AG08395 (cell line): ENCODE data around the gene SYT12.
A peak's percentile ranks its signal among the peaks of the same experiment; 100 is the strongest.

Experiments
- DNase-seq: peaks from one replicate; pipeline ENCODE4 v3.0.0; 2012; ENCODE audit warnings: mixed read lengths, low spot score

The SYT12 gene

DNA sequence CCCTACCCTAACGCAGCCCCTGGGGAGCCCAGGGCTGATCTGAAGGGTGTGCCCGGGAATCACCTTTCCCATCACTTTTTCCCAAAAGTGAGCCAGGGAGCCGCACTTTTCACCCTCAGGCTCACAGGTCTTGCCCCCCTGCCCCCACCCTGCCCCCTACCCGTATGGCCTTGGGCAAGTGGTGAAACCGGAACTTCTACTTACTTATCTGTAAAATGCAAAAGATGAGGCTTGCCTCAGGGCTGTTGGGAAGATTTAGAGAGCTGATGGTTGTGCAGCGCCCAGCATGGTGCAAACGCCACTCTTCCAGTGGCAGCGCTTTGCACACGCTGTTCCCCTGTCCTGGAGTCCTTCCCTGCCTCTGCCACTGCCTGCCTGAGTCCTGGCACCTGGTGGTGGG is 8.0 kb downstream of the SYT12 start:
- no peak for DNase-seq

DNA sequence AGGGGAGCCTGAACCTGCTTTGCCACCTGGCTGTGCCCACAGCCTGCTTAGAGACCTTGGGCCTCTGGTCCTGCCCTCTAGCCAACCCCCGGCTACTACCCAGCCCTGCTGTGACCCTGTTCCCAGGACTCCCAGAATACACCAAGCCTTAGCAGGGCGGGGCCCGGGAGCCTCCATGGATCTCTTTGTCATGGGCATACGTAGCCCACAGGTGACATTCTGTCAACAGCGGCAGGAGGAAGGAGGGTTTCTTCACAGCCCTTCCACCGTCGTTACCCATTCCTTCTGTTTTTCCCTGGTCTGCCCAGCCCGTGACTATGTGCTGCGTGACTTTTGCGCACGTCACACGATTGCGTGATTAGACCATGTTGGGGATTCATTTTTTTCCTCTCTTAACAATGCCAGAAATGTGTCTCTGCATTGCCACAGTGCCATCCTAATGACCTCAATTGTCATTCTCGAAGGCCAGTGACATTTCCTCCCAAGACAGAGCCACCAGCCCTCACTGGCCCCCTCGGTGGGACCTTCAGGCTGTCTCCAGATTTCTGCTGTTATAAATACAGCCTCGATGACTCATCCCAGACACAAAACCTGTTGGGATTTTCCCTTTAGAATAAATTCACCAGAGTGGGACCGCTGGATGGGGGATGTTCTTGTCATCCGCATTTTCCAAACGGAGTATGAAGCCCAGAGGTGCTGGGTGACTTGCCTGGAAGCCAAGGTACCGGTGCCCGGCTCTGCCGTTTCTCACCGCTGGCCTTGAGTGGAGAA is 9.0 kb downstream of the SYT12 start:
- no peak for DNase-seq

DNA sequence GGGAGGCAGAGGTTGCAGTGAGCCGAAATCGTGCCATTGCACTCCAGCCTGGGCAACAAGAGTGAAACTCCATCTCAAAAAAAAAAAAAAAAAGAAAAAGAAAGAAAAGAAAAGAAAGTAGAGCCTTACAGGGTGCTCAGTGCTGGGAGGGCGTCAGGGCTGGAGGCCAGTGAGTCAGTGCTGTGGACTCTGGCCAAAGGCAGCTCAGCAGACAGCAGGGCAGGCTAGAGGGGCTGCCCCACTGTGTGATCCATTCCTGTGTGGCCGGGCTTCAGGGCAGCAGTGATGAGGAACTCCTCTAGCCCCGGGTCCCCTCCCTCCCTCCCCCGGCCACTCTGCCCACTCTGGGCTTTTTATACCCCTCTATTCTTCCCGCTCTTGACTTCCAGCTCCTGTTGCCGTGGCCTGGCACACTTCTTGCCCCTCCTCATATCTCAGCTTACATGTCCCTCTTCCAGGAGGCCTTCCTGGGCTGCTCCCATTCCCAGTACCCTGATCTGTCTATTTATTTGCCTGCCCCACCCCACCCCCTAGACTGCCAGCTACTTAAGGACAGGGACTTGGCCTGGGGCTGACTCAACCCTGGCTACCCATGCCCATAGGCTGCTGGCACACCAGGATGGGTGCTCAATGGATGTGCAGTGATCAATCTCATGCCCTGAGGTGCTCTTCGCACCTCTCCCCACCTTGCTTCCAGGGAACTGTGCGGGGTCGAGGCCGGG is 10.1 kb downstream of the SYT12 start:
- DNase-seq: peak; percentile 88

DNA sequence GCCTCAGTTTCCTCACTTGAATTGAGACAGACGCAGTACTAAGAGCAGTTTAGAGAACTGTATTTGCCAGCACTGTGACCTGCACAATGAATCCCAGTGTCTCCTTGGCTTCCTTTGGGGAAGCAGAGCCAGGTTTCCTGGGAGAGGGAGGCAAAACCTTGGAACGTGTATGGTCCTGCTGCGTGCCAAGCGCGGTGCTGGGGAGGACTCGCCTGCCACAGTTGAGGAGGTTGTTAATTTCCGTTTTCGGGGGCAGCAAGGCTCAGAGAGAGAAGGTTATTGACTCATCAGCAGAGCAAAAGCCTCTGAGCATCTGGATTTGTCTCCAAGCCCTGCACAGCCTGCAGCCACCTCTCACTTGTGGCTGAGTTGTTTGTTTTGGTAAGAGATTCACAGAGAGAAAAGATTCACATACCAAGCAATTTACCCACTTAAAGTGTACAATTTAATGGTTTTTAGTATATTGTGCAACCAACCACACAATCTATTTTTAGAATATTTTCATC is 10.8 kb downstream of the SYT12 start:
- peak; percentile 92 for DNase-seq

DNA sequence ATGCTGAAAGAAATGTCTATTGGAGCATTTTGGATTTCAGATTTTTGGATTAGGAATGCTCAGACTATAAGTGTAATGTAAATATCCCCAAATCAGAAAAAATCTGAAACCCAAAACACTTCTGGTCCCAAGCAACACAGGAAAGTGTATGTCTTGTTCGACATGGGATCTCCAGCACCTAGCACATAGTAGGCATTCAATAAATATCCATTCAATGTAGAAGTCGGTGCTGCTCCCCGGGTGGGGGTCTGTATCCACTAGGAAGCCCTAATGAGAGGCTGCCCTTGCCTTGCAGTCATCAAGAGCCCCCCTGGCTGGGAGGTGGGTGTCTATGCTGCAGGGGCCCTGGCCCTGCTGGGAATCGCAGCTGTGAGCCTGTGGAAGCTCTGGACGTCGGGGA is 11.4 kb downstream of the SYT12 start:
- no peak for DNase-seq

DNA sequence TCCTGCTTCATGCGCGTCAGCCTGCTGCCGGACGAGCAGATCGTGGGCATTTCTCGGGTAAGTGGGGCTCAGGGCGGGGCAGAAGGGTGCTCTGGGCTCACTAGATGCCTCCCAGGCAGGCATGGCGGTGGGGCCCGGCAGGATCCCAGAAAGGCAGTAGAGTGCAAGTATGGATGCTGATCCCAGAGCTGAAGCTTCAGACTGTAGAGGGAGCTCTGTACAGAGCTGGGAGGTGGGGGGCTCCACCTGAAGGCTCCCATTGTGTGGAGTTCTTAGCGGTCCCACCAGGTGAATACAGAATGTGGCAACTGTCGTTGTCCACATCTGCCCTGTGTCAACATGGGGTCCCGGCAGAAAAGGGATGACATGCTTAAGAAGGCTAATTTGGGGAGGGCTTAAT is 17.2 kb downstream of the SYT12 start:
- no peak for DNase-seq

DNA sequence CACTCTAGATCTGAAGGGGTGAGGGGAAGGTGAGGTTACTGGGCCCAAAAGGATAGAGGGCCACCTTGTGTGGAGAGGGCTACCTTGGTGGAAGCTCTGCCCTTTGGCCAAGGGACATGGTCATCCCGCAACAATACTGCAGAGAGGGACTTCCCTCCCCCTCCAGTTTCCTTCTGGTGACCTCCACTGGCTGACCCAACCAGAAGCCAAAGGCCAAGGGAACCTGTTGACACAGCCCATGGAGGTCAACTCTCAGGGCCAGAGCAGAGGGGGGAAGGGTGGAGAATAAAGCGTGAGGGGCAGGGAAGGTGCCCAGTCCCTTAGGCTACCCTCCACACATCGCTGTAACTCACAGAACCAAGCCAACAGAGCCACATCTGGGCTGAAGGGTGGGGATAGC is 18.7 kb downstream of the SYT12 start:
- no peak for DNase-seq

DNA sequence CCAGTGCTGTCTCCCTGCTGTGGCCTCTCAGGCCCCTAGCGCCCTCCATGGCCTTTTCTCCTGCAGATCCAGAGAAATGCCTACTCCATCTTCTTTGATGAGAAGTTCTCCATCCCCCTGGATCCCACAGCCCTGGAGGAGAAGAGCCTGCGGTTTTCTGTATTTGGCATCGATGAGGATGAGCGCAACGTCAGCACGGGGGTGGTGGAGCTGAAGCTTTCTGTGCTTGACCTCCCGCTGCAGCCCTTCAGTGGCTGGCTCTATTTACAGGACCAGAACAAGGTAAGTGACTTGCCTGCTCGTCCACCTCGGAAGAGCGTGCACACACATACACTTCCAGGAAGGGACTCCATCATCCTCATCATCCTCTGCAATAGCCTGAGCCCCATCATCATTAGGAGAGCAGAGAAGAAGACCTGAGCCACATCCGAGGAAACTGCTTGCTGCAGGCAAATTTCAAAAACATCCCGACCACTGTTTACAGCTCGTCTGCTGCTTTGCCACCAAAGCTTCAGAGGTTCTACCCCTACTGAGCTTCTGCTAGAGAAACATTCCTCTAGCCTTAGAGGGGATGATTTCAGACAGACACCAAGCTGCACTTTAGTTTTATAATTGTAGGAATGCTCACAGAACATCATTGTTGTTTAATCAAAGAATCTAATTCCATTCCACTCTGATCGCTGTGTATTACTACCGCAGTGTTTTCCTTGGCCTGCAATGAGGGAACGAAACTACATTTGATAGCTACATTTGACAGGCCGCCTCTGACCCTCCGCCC is 20.8 kb downstream of the SYT12 start:
- no peak for DNase-seq

DNA sequence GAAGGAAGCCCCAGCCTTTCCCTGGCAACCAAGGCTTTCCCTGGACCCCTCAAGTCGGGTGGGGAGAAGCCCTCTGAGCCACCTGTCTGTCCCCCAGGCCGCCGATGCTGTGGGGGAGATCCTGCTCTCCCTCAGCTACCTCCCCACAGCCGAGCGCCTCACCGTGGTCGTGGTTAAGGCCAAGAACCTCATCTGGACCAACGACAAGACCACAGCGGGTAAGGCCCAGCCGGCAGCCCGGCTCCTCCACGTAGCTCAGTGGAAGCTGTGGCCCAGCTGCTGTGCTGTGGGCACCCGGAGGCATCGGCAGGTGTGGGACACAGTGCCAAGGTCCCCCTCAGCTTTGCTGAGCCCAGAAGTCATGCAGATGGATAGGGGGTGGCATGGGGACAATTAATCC is 21.6 kb downstream of the SYT12 start:
- DNase-seq: no peak

DNA sequence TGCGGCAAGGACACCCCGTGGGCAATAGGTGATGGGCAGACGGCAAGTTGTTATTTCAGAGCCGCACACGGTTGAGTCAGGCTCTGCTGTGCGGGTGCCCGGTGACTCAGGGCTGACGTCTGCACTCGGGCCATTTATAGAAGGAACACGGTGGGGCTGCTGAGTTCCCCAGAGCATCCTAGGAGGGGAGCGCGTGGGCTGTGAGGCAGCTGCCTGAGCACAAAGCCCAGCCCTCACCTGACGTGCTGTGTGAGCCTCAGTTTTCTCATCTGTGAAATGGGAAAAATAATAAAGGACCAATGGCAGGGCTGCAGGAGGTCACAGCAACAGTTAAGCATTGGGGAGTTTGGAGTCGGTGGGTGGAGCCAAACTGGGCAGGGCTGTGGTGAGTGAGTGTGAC is 22.4 kb downstream of the SYT12 start:
- peak; percentile 79 for DNase-seq

DNA sequence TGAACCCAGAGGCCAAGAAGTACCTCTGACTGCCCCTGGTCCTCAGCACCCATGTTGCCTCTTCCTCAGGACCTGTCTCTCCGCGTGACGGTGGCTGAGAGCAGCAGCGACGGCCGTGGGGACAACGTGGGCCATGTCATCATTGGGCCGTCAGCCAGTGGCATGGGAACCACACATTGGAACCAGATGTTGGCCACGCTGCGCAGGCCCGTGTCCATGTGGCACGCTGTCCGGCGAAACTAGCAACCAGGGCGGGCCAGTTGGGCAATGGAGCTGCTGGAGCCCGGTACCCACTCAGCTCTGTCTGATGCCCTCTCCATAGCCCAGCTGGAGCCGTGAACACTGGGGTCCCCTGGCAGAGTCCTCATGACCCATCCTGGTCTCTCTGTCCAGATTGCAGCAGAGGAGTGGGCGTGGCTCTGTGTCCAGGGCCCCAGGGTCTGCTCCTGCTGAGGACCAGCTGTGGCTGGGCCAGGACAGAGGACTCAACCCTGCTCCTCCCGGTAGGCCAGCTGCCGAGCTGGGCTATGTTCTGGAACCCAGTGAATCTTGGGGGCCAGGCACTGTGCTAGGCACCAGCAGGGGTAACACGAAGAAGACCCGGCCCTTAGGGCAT is 25.7 kb downstream of the SYT12 start:
- DNase-seq: peak; percentile 77

DNA sequence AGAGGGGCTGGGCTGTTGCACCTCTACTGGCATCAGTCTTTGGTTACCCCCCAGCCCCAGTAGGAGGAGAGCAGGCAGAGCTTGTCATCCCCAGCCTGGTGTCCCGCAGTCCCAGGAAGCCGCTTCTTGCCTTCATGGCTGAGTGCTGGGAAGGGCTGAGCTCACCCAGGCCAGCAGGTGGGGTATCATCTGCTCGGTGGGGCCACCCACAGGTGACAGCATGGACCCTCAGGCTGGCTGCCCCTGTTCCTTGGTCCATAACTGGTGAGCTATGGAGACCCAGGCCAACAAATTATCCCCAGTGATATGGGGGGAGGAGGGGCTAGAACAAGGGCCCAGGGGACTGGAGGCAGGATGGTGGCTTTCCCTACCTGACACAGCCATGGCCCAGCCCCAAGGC is 27.2 kb downstream of the SYT12 start:
- DNase-seq: no peak

DNA sequence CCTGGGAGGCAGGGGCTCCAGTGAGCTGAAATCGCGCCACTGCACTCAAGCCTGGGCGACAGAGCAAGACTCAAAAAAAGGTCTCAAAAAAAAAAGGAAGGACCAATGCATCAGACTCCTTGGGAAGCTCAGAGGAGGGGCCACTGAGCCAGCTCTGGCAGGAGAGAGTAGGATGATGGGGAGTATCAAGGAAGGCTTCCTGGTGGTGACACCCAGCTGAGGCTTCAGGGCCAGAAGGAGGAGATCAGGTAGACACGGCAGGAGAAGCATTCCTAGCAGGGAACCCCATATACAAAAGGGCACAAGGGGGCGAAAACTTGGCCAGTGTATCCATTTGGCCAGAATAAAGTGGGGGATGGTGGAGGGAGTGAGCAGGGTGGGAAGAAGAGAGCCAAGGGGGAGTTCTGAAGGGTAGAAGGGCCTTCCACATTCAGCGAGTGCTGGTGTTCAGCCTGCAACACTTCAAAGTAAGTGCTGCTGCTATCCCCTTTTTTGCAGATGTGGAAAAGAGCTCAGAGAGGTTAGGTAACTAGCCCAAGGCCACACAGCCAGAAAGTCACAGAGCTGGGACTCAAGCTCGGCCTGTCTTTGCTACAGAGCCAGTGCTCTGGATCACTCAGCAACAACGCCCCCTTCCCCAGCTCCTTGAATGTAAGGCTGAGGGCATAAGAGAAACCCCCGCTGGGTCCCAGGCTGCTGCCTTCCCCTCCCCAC is 28.4 kb downstream of the SYT12 start:
- no peak for DNase-seq

DNA sequence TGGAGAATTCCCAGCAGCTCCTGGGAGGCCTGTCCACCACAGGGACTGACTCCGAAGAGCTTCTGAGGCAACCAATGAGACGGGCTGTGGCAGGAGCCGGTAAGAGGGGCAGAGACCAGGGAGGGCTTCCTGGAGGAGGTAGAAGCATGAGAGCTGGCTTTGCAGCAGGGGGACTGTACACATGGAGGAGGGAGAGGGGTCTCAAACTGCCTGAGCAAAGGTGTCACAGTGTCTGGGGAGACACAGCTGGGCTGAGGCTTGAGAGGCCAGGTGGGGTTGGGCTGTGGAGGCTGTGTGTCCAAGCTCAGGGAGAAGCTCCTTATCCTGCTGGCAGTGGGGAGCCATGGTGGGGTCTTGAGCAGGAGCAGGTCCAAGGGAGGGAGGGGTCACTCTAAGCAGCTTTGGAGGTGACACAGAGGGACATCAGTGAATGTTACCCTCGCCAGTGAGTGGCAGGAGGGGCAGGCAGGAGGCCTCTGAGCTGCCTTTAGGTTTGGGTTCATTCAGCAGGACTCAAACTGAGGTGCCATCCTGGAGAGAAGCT is 29.1 kb downstream of the SYT12 start:
- no peak for DNase-seq

DNA sequence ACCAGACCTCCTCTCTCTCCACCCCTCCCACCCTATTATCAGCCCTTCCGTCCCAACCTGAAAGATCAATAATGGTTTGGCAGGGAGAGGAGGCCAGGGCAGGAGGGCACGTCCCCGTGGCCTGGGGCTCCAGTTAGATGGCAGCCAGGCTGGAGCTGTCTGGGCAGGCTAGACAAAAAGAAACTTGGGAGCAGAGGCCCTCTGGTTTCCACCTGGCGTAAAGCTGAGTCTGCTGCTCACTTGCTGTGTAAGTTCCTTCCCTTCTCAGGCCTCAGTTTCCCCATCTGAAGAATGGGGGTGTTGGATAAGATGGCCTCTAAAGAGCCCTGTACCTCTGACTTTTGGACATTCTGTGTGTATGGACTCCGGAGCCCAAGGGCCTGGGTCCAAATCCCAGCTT is 30.0 kb downstream of the SYT12 start:
- DNase-seq: no peak

DNA sequence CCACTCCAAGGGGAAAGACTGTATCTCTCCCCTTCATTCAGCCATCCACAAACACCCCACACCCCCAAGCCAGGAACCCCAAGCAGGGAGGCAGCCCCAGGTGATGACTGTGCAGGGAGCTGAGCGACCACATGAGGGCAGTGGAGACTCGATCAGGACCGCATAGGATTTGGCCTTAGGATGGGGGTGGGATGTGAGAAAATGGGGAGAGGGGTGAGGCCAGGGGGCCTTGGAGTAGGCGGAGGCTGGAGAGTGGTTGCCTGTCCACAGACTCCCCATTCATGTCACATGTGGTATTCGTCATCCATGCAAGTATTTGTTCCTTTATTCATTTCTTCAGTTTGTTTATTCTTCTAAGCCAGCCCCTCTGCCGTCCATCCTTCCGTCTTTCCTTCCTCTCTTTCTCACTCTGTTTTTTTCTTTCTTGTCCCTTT is 31.0 kb downstream of the SYT12 start:
- peak; percentile 78 for DNase-seq

DNA sequence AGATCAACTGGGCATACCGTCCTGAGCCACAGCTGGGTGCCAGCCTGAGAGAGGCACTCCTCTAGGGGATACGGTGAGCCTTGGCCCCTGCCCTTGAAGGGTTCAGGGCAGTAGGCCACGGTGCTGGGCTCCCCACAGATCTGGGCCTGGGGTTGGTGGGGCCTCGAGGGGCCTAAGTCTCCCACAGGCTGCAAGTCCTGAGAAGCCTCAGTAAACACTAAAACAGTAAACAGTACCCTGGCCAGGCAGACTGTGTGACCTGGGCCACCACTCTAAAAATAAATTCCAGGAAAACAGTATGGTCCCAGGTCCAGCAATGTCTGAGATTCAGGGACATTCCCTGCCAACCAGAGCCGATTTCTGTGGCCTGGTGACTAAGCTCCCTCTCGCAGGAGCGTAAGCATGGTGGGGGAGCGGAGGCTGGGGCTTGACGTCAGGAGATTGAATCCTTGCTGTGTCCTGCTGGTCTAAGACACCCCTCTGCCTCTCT is 31.5 kb downstream of the SYT12 start:
- DNase-seq: peak; percentile 41

DNA sequence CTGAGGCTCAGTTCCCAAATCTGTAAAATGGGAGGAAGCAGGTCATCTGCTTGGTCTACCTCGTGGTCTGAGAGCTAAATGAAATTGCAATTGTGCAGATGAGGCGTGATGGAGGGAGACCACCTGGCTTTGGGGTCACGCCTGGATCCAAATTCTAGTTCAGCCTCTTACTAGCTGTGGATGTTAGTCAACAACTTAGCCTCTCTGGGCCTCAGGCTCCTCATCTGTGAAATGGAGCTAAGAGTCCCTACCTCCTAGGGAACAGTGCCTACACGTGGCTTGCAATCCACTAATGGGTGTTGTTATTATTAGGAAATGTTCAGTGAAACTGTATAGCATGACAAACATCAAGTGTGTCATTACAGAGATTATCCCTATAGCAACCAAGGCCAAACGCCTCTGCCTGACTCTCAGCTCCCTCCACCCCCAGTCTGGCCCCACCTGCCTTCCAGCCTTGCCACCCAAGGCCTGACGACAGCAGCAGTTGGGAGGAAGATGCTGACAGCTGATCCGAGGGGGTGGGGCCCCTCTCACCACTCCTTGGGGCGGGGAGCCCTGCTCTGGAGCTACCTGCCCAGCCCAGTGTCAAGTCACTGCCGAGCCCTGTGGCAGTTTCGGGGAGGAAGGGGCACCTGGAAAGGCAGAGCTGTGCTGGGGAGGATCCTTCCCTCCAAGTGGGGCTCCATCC is 32.0 kb downstream of the SYT12 start:
- DNase-seq: peak; percentile 41

DNA sequence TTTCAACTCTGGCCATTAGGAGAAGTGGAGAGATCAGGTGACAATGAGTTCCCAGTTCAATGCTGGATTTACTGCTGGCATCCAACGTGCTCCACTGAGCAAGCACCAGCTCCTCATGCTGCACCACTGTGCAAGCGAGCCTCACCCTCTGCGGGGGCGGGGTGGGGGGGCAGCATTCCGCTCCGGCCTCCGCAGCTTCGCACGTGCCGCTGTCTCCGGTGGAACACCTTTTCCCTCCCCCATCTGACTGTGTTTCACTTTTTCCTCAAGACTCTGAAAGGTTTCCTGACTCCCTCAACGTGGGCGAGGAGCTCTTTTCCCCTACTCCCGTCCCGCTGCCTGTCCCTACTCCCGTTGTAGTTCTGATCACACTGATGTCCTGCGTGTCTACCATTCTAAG is 32.9 kb downstream of the SYT12 start:
- peak; percentile 38 for DNase-seq
